NOMO-1 (cell line): ENCODE results near the gene POF1B.
"Not testable (repeated sequence)": the region's sequence is repeated elsewhere in the genome, so short reads cannot be mapped to it uniquely, and the experiment has no call there.

Experiments used
- DNase-seq, 2 experiments: peaks; one replicate each; lab custom pipeline; 2025; ENCODE audit not compliant: unreplicated experiment in 2 of 2; lab: John Stamatoyannopoulos, UW

The POF1B gene

GRCh38 chrX:85379174-85379907 lies at the start of gene POF1B:
Gene POF1B, minus strand, starts transcription at chrX:85379665. Its CDS starts 211 bp downstream, at chrX:85379454.
- no peak for DNase-seq

GRCh38 chrX:85429066-85429465 lies 49.6 kb upstream of the POF1B start:
- DNase-seq, result no peak

- no peak for DNase-seq
Observed at GRCh38 chrX:85419293-85419692, 39.8 kb upstream of the POF1B start.

GRCh38 chrX:85391878-85392238 lies 12.4 kb upstream of the POF1B start:
- DNase-seq, result no peak

GRCh38 chrX:85391185-85391877 lies 11.9 kb upstream of the POF1B start:
- no peak for DNase-seq

- DNase-seq, result no peak
Observed at GRCh38 chrX:85381602-85382001, 2.1 kb upstream of the POF1B start.

- no peak for DNase-seq
Observed at GRCh38 chrX:85378461-85378860, 1.0 kb downstream of the POF1B start.

- no peak for DNase-seq
Observed at GRCh38 chrX:85375333-85375738, 4.1 kb downstream of the POF1B start.

GRCh38 chrX:85365370-85365995 lies 14.0 kb downstream of the POF1B start:
- DNase-seq, result no peak

GRCh38 chrX:85359051-85359450 lies 20.4 kb downstream of the POF1B start:
- DNase-seq, result no peak

GRCh38 chrX:85345523-85345922 lies 33.9 kb downstream of the POF1B start:
- DNase-seq, result no peak

- DNase-seq, result no peak
Observed at GRCh38 chrX:85327060-85327333, 52.5 kb downstream of the POF1B start.

GRCh38 chrX:85326234-85327059 lies 53.0 kb downstream of the POF1B start:
- DNase-seq, result no peak

GRCh38 chrX:85311348-85311747 lies 68.1 kb downstream of the POF1B start:
- not testable (repeated sequence) for DNase-seq

- DNase-seq, result no peak
Observed at GRCh38 chrX:85309717-85310116, 69.7 kb downstream of the POF1B start.

GRCh38 chrX:85303544-85303943 lies 75.9 kb downstream of the POF1B start:
- DNase-seq, result no peak

- no peak for DNase-seq
Observed at GRCh38 chrX:85288992-85289723, 90.3 kb downstream of the POF1B start.

GRCh38 chrX:85285286-85285685 lies 94.2 kb downstream of the POF1B start:
- DNase-seq, result not testable (repeated sequence)

- DNase-seq, result no peak
Observed at GRCh38 chrX:85244450-85245211, 134.8 kb downstream of the POF1B start.
